Prostate gland (tissue), 2 donors: ENCODE results near the gene FBXO17.

Experiments
- CTCF ChIP-seq, 4 experiments: fragments of 200-600 bp in 2 of 4; fragments of 450-650 bp in 2 of 4; sonication (generic) in 2 of 4; IDR thresholded peaks; 1 replicate in 3 of 4; 2 replicates in 1 of 4; pipeline ENCODE4 v1.5.1; 2016 to 2019; ENCODE audit warnings: antibody characterized with exemption in 4 of 4, mild to moderate bottlenecking in 2 of 4, moderate library complexity in 2 of 4
- POLR2AphosphoS5 ChIP-seq: sonication (generic); formaldehyde crosslinking; IDR thresholded peaks from one replicate; pipeline ENCODE4 v1.6.1; 2017; ENCODE audit warnings: antibody characterized with exemption

GRCh38 chr19:39003188-39003587, 27.6 kb upstream of the FBXO17 start:
- TF ChIP-seq CTCF (IDR thresholded peaks at IDR 0.05) = no peak
- no peak for TF ChIP-seq POLR2AphosphoS5
